HEK293T (cell line): ENCODE results near the gene IL18R1.

Experiments used
- CTCF ChIA-PET: fragments of 350-600 bp; formaldehyde crosslinking; extraction: SDS; loops from one replicate; lab custom pipeline; 2021; ENCODE audit warnings: antibody characterized with exemption, inconsistent platforms; lab: Yijun Ruan, JAX
- POLR2A ChIA-PET: fragments of 350-600 bp; formaldehyde crosslinking; extraction: SDS; loops from one replicate; lab custom pipeline; 2020; ENCODE audit warnings: antibody characterized with exemption, inconsistent platforms; lab: Yijun Ruan, JAX
- DNase-seq: peaks from one replicate; pipeline ENCODE4 v3.0.0; 2012; ENCODE audit warnings: mixed read lengths; ENCODE audit errors: extremely low spot score
- ARNT ChIP-seq: fragments of 450-650 bp; IDR thresholded peaks from 2 replicates; pipeline ENCODE4 v1.6.1; 2017; ENCODE audit warnings: mild to moderate bottlenecking
- BHLHE40 ChIP-seq: fragments of 450-650 bp; IDR thresholded peaks from 2 replicates; pipeline ENCODE4 v1.6.1; 2016; ENCODE audit warnings: mild to moderate bottlenecking, moderate library complexity, borderline replicate concordance
- CTBP1 ChIP-seq: fragments of 450-650 bp; IDR thresholded peaks from 2 replicates; pipeline ENCODE4 v1.6.1; 2016; ENCODE audit warnings: borderline replicate concordance
- ELF4 ChIP-seq: fragments of 450-650 bp; IDR thresholded peaks from 2 replicates; pipeline ENCODE4 v1.6.1; 2017; ENCODE audit warnings: antibody characterized with exemption
- FOXA1 ChIP-seq: fragments of 450-650 bp; IDR thresholded peaks from 2 replicates; pipeline ENCODE4 v1.6.1; 2016; ENCODE audit warnings: mild to moderate bottlenecking
- FOXK2 ChIP-seq: fragments of 450-650 bp; IDR thresholded peaks from 2 replicates; pipeline ENCODE4 v1.6.1; 2016; ENCODE audit warnings: mild to moderate bottlenecking
- FOXM1 ChIP-seq: fragments of 450-650 bp; IDR thresholded peaks from 2 replicates; pipeline ENCODE4 v1.6.1; 2017; ENCODE audit warnings: mild to moderate bottlenecking, borderline replicate concordance
- HDGF ChIP-seq: fragments of 450-650 bp; IDR thresholded peaks from 2 replicates; pipeline ENCODE4 v1.6.1; 2017; ENCODE audit warnings: antibody characterized with exemption, borderline replicate concordance
- L3MBTL2 ChIP-seq: fragments of 450-650 bp; conservative IDR thresholded peaks from 2 replicates; pipeline ENCODE4 v1.6.1; 2016; ENCODE audit warnings: mild to moderate bottlenecking
- LEF1 ChIP-seq: fragments of 450-650 bp; IDR thresholded peaks from 2 replicates; pipeline ENCODE4 v1.6.1; 2017; ENCODE audit warnings: mild to moderate bottlenecking, borderline replicate concordance
- NFRKB ChIP-seq: fragments of 450-650 bp; IDR thresholded peaks from 2 replicates; pipeline ENCODE4 v1.6.1; 2016; ENCODE audit warnings: mild to moderate bottlenecking, moderate library complexity
- PKNOX1 ChIP-seq: fragments of 450-650 bp; IDR thresholded peaks from 2 replicates; pipeline ENCODE4 v1.6.1; 2016
- SP1 ChIP-seq: fragments of 450-650 bp; IDR thresholded peaks from 2 replicates; pipeline ENCODE4 v1.6.1; 2017
- SUZ12 ChIP-seq: fragments of 450-650 bp; IDR thresholded peaks from 2 replicates; pipeline ENCODE4 v1.6.1; 2016; ENCODE audit warnings: mild to moderate bottlenecking
- TARDBP ChIP-seq: fragments of 450-650 bp; IDR thresholded peaks from 2 replicates; pipeline ENCODE4 v1.6.1; 2016
- ZNF384 ChIP-seq: fragments of 450-650 bp; IDR thresholded peaks from 2 replicates; pipeline ENCODE4 v1.6.1; 2016

IL18R1 gene

GRCh38 chr2:102369866-102370265 lies 14.3 kb downstream of the IL18R1 start:
- TF ChIP-seq SP1 (no peak), L3MBTL2 (no peak), FOXA1 (no peak), ZNF384 (no peak), FOXK2 (no peak), ELF4 (no peak), CTBP1 (no peak), NFRKB (no peak), ARNT (no peak), BHLHE40 (no peak), PKNOX1 (no peak), SUZ12 (no peak), LEF1 (no peak), TARDBP (no peak)
- DNase-seq, result no peak
- CTCF ChIA-PET, result no interaction called here
- POLR2A ChIA-PET, result no interaction called here

GRCh38 chr2:102376052-102376591 lies 20.5 kb downstream of the IL18R1 start:
- no peak for TF ChIP-seq L3MBTL2
- no peak for TF ChIP-seq LEF1
- no peak for TF ChIP-seq BHLHE40
- no peak for TF ChIP-seq CTBP1
- no peak for TF ChIP-seq ARNT
- no peak for TF ChIP-seq FOXK2
- TF ChIP-seq ELF4, result no peak
- TF ChIP-seq SUZ12, result no peak
- POLR2A ChIA-PET, result no interaction called here
- CTCF ChIA-PET, result no interaction called here
- DNase-seq, result no peak

GRCh38 chr2:102383722-102384121 lies 28.1 kb downstream of the IL18R1 start:
- DNase-seq, result no peak
- POLR2A ChIA-PET, result no interaction called here
- CTCF ChIA-PET, result interaction anchor here (0.5 kb wide), 1 partner anchor 59 kb away, joined by 3 read pairs; no protein-coding TSS in a partner anchor
- TF ChIP-seq L3MBTL2 (no peak), HDGF (no peak), ARNT (no peak), FOXA1 (no peak), BHLHE40 (no peak), SUZ12 (no peak), FOXM1 (no peak), ZNF384 (no peak), CTBP1 (no peak), NFRKB (no peak), SP1 (no peak), LEF1 (no peak), PKNOX1 (no peak), FOXK2 (no peak), ELF4 (no peak), TARDBP (no peak)

- DNase-seq, result no peak
- ChIA-PET CTCF (no interaction called here), POLR2A (no interaction called here)
- TF ChIP-seq HDGF (no peak), NFRKB (no peak), BHLHE40 (no peak), L3MBTL2 (no peak), LEF1 (no peak), TARDBP (no peak), SUZ12 (no peak), ELF4 (no peak), FOXK2 (no peak), FOXA1 (no peak), ZNF384 (no peak), PKNOX1 (no peak), SP1 (no peak), FOXM1 (no peak), ARNT (no peak)
Measured at GRCh38 chr2:102385522-102385921, 29.9 kb downstream of the IL18R1 start.

- TF ChIP-seq FOXA1, result no peak
- no peak for TF ChIP-seq FOXM1
- TF ChIP-seq L3MBTL2, result no peak
- TF ChIP-seq SP1, result no peak
- no peak for TF ChIP-seq ZNF384
- no peak for TF ChIP-seq PKNOX1
- no peak for TF ChIP-seq SUZ12
- TF ChIP-seq FOXK2, result no peak
- TF ChIP-seq TARDBP, result no peak
- no peak for TF ChIP-seq BHLHE40
- TF ChIP-seq ARNT, result no peak
- no peak for TF ChIP-seq NFRKB
- no peak for TF ChIP-seq CTBP1
- no peak for TF ChIP-seq ELF4
- TF ChIP-seq HDGF, result no peak
- CTCF ChIA-PET, result no interaction called here
Measured at GRCh38 chr2:102386004-102386403, 30.4 kb downstream of the IL18R1 start.

More at GRCh38 chr2:102386004-102386403, 30.4 kb downstream of the IL18R1 start:
- no peak for DNase-seq
- POLR2A ChIA-PET, result no interaction called here
